Measurements from ENCODE around the gene TFDP3. TPM values are rescaled to one million over a fixed set of nuclear protein-coding genes. Genes with fewer than 3 reads are reported as not detected.

TFDP3 gene
- not detected for total RNA-seq
- long read RNA-seq, donor 1: 0 reads
- long read RNA-seq, donor 2: 0 reads

GRCh38 chrX:133218329-133218728, at the start of gene TFDP3:
Gene TFDP3 (minus strand): TSS chrX:133218354. CDS start chrX:133218259, 95 bp downstream.
- DNase-seq: no peak
- Histone ChIP-seq H3K9me3 (no peaks in the 10 kb centered on the region), H3K4me1 (ENCODE audit: low read depth) (no peaks in the 10 kb centered on the region), H3K36me3 (ENCODE audit: low read depth) (no peaks in the 10 kb centered on the region), H3K4me3 (no peak within 1 kb of the TSS)
- TF ChIP-seq, protein P1, sequence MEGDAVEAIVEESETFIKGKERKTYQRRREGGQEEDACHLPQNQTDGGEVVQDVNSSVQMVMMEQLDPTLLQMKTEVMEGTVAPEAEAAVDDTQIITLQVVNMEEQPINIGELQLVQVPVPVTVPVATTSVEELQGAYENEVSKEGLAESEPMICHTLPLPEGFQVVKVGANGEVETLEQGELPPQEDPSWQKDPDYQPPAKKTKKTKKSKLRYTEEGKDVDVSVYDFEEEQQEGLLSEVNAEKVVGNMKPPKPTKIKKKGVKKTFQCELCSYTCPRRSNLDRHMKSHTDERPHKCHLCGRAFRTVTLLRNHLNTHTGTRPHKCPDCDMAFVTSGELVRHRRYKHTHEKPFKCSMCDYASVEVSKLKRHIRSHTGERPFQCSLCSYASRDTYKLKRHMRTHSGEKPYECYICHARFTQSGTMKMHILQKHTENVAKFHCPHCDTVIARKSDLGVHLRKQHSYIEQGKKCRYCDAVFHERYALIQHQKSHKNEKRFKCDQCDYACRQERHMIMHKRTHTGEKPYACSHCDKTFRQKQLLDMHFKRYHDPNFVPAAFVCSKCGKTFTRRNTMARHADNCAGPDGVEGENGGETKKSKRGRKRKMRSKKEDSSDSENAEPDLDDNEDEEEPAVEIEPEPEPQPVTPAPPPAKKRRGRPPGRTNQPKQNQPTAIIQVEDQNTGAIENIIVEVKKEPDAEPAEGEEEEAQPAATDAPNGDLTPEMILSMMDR (IDR thresholded peaks at IDR 0.05): no peak
- ATAC-seq: no peak
- intact Hi-C loops (cut with DNase I, micrococcal nuclease): no loop called here

DNA sequence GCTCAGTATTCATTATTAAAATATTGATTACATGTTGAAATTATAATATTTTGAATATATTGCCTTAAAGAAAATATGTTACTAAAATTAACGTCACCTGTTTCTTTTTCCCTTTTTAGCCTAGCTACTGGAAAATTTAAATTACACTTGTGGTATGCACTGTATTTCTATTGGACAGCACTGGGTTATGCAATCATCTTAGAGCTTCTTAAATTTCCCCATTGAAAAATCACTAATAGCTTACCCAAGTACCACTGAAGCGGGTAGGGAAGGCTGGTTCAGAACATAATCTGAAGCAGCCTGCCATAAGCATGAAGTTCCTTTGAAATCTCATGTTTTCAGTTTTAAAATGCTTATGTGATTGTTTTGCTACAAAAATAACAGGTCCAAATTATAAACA, 49.5 kb upstream of the TFDP3 start:
- Histone ChIP-seq H3K9me3 (no peaks in the 10 kb centered on the region), H3K4me1 (ENCODE audit: low read depth) (no peaks in the 10 kb centered on the region), H3K36me3 (ENCODE audit: low read depth) (no peaks in the 10 kb centered on the region), H3K4me3 (no peak overlapping the region)
- ATAC-seq: no peak
- TF ChIP-seq, protein P1 (IDR thresholded peaks at IDR 0.05): no peak
- intact Hi-C loops (cut with DNase I, micrococcal nuclease): no loop called here
- no peak for DNase-seq

GRCh38 chrX:133265331-133265730, 47.2 kb upstream of the TFDP3 start:
- no peaks in the 10 kb centered on the region for H3K36me3 ChIP-seq (ENCODE audit: low read depth)
- intact Hi-C loops (cut with DNase I, micrococcal nuclease): no loop called here
- no peaks in the 10 kb centered on the region for H3K4me1 ChIP-seq (ENCODE audit: low read depth)
- no peak overlapping the region for H3K4me3 ChIP-seq
- ATAC-seq: no peak
- TF ChIP-seq, protein P1 (IDR thresholded peaks at IDR 0.05): no peak
- no peak for DNase-seq
- H3K9me3 ChIP-seq: no peaks in the 10 kb centered on the region

DNA sequence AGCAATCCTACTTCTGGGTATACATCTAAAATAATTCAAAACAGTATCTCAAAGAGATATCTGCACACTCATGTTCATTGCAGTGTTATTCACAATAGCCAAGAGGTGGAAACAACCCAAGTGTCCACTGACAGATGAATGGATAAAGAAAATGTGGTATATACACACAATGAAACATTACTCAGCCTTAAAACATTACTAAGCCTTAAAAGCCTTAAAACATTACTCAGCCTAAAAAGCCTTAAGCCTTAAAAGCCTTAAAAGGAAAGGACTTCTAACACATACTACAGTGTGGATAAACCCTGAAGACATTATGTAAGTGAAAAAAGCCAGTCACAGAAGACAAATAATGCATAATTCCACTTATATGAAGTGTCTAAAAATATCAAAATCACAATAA, 40.3 kb upstream of the TFDP3 start:
- intact Hi-C loops (cut with DNase I, micrococcal nuclease): no loop called here
- no peak for DNase-seq

DNA sequence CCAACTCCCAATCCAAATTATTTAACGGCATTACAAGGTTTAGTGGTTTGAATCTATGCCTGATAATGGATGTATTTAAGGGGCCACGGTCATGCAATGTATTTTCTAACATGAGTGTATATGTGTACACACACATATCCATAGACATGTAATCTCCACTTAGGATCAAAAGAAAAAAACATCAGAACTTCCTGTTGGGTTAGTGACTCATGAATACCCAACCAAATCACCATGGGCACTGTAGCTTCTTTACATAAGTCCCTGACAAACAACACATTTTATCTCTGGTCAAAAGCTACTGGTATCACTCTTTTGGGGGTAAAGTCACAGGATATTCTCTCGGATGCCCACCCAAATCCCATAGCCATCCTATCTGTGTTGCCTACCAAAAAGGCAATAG, 36.5 kb upstream of the TFDP3 start:
- intact Hi-C loops (cut with DNase I, micrococcal nuclease): no loop called here
- Histone ChIP-seq H3K4me3 (no peak overlapping the region), H3K9me3 (no peaks in the 10 kb centered on the region), H3K36me3 (ENCODE audit: low read depth) (no peaks in the 10 kb centered on the region), H3K4me1 (ENCODE audit: low read depth) (no peaks in the 10 kb centered on the region)
- no peak for ATAC-seq
- DNase-seq: no peak
- TF ChIP-seq, protein P1 (IDR thresholded peaks at IDR 0.05): no peak

More for the DNA sequence above, 40.3 kb upstream of the TFDP3 start:
- Histone ChIP-seq H3K4me3 (no peak overlapping the region), H3K36me3 (ENCODE audit: low read depth) (no peaks in the 10 kb centered on the region), H3K9me3 (no peaks in the 10 kb centered on the region), H3K4me1 (ENCODE audit: low read depth) (no peaks in the 10 kb centered on the region)
- TF ChIP-seq, protein P1 (IDR thresholded peaks at IDR 0.05): no peak
- ATAC-seq: no peak

- intact Hi-C loops (cut with DNase I, micrococcal nuclease): no loop called here
- ATAC-seq (no peak), DNase-seq (no peak)
- H3K4me3 ChIP-seq: no peak overlapping the region
- peaks cover 6% of the 10 kb centered on the region for H3K9me3 ChIP-seq
- no peaks in the 10 kb centered on the region for H3K4me1 ChIP-seq (ENCODE audit: low read depth)
- TF ChIP-seq, protein P1 (IDR thresholded peaks at IDR 0.05): no peak
- no peaks in the 10 kb centered on the region for H3K36me3 ChIP-seq (ENCODE audit: low read depth)
Observed at GRCh38 chrX:133251204-133251603, 33.0 kb upstream of the TFDP3 start.

All from mucosa of descending colon (tissue), 3 donors.